KMS-11 (cell line): ENCODE results near the gene RRP8.
A peak's percentile ranks its signal among the peaks of the same experiment; 100 is the strongest.

Experiments
- H2AFZ ChIP-seq: fragments of 200-600 bp; sonication (generic); 2 replicates; pipeline ENCODE4 v1.6.1; 2016; ENCODE audit warnings: antibody characterized with exemption, mixed run types, low read depth
- H3K27ac ChIP-seq: fragments of 200-600 bp; sonication (generic); 2 replicates; pipeline ENCODE4 v1.6.1; 2016; ENCODE audit warnings: mild to moderate bottlenecking, mixed run types
- H3K27me3 ChIP-seq: fragments of 200-600 bp; sonication (generic); 2 replicates; pipeline ENCODE4 v1.6.1; 2017; ENCODE audit warnings: mild to moderate bottlenecking, low read depth, mixed run types, moderate library complexity; ENCODE audit not compliant: insufficient read depth
- H3K36me3 ChIP-seq: fragments of 200-600 bp; sonication (generic); 2 replicates; pipeline ENCODE4 v1.6.1; 2017; ENCODE audit warnings: mild to moderate bottlenecking, mixed run types; ENCODE audit not compliant: insufficient read depth
- H3K4me1 ChIP-seq: fragments of 200-600 bp; sonication (generic); 2 replicates; pipeline ENCODE4 v1.6.1; 2016; ENCODE audit warnings: mild to moderate bottlenecking, low read depth, mixed run types; ENCODE audit not compliant: poor library complexity, severe bottlenecking
- H3K4me2 ChIP-seq: fragments of 200-600 bp; sonication (generic); 2 replicates; pipeline ENCODE4 v1.7.0; 2016; ENCODE audit warnings: mild to moderate bottlenecking, mixed run types
- H3K4me3 ChIP-seq: fragments of 200-600 bp; sonication (generic); IDR thresholded peaks from 2 replicates; pipeline ENCODE4 v1.6.1; 2017; ENCODE audit warnings: low read depth, low read length, mixed read lengths; ENCODE audit not compliant: insufficient read depth
- H3K79me2 ChIP-seq: fragments of 200-600 bp; sonication (generic); 2 replicates; pipeline ENCODE4 v1.6.1; 2016; ENCODE audit warnings: low read depth, mixed run types; ENCODE audit not compliant: insufficient read depth
- H3K9ac ChIP-seq: fragments of 200-600 bp; sonication (generic); 2 replicates; pipeline ENCODE4 v1.6.1; 2016; ENCODE audit warnings: mild to moderate bottlenecking, mixed run types
- H4K20me1 ChIP-seq: fragments of 200-600 bp; sonication (generic); 2 replicates; pipeline ENCODE4 v1.6.1; 2016; ENCODE audit warnings: mild to moderate bottlenecking, mixed run types; ENCODE audit not compliant: insufficient read depth
- TF ChIP-seq, protein P1 (sequence below): fragments of 200-600 bp; sonication (generic); conservative IDR thresholded peaks from 2 replicates; pipeline ENCODE4 v1.6.1; 2017; ENCODE audit warnings: low read depth, mild to moderate bottlenecking, antibody characterized with exemption, low read length, moderate library complexity, mixed read lengths

Gene RRP8

GRCh38 chr11:6604081-6604626, 738 bp upstream of the RRP8 start:
- peak overlapping the region; percentile 56 for H3K27ac ChIP-seq
- peak overlapping the region; percentile 84 for H3K9ac ChIP-seq
- H3K27me3 ChIP-seq = no peaks in the 10 kb centered on the region
- H3K4me3 ChIP-seq = no peak overlapping the region
- peak overlapping the region; percentile 95 for H2AFZ ChIP-seq
- peaks cover 64% of the 10 kb centered on the region for H3K79me2 ChIP-seq
- peak overlapping the region; percentile 97 for H3K4me2 ChIP-seq
- TF ChIP-seq, protein P1, sequence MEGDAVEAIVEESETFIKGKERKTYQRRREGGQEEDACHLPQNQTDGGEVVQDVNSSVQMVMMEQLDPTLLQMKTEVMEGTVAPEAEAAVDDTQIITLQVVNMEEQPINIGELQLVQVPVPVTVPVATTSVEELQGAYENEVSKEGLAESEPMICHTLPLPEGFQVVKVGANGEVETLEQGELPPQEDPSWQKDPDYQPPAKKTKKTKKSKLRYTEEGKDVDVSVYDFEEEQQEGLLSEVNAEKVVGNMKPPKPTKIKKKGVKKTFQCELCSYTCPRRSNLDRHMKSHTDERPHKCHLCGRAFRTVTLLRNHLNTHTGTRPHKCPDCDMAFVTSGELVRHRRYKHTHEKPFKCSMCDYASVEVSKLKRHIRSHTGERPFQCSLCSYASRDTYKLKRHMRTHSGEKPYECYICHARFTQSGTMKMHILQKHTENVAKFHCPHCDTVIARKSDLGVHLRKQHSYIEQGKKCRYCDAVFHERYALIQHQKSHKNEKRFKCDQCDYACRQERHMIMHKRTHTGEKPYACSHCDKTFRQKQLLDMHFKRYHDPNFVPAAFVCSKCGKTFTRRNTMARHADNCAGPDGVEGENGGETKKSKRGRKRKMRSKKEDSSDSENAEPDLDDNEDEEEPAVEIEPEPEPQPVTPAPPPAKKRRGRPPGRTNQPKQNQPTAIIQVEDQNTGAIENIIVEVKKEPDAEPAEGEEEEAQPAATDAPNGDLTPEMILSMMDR = no peak
- peaks cover 51% of the 10 kb centered on the region for H3K4me1 ChIP-seq
- no peaks in the 10 kb centered on the region; the same call in 1 of the 2 replicates for H3K36me3 ChIP-seq
- H4K20me1 ChIP-seq = no peaks in the 10 kb centered on the region

GRCh38 chr11:6602096-6602940, 1.1 kb downstream of the RRP8 start:
- H3K9ac ChIP-seq = peak overlapping the region; percentile 84; the same call in 1 of the 2 replicates
- H3K27me3 ChIP-seq = no peaks in the 10 kb centered on the region
- no peaks in the 10 kb centered on the region; the same call in 1 of the 2 replicates for H3K36me3 ChIP-seq
- H3K4me1 ChIP-seq = peaks cover 36% of the 10 kb centered on the region
- H3K4me2 ChIP-seq = peak overlapping the region; percentile 82
- TF ChIP-seq, protein P1 = no peak
- peak overlapping the region; percentile 11 for H3K4me3 ChIP-seq
- H2AFZ ChIP-seq = no peak overlapping the region
- peaks cover 67% of the 10 kb centered on the region for H3K79me2 ChIP-seq
- H4K20me1 ChIP-seq = no peaks in the 10 kb centered on the region
- H3K27ac ChIP-seq = no peak overlapping the region

DNA sequence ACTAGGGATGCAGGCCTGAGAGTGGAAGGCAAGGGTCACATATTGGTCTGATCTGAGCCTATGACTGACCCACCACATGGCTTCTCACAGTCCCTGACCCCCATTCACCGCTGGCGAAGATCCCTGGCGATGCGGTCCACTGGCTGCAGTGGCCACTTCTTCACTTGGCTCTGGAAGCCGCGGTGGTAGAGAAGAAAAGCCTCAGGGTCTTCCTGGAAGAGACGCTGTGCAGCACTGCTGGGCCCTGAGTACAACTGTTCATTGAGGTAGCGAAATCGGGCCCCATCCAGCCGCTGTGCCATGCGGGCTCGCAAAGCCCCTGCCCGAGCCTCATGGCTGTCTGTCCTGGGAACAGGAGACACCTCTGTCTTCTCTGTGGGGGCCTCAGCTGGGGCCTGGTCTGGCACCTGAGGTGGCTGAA, 2.4 kb downstream of the RRP8 start:
- Histone ChIP-seq H3K27me3 (no peaks in the 10 kb centered on the region), H3K4me1 (peaks cover 23% of the 10 kb centered on the region), H3K27ac (no peak overlapping the region), H3K36me3 (no peaks in the 10 kb centered on the region; the same call in 1 of the 2 replicates), H2AFZ (no peak overlapping the region), H3K4me2 (no peak overlapping the region), H3K4me3 (no peak overlapping the region), H4K20me1 (no peaks in the 10 kb centered on the region), H3K79me2 (peaks cover 62% of the 10 kb centered on the region), H3K9ac (no peak overlapping the region)
- TF ChIP-seq, protein P1 = no peak

DNA sequence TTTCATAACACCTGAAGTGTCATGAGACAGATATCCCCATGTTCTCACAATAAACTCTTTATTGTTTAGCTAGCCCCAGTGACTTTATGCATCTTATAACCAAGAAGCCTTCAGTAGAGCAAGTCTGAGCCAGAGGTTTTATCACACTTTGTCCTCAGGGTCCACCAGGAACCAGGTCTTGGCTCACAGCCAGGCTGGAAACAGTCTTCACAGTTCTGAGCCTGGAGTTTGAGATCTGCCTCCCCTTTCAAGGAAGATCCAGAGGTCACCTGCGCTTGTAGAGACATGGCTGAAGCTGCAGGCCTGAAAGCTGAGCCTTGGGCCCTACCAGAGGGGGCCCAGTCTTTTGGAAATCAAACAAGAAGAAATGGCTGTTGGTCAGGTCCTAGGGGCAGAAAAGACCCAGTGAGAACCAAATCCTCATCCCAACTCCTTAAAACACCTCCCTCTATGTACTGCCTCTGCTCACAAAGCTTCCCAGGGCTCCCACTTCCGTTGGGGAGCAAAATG, 3.5 kb downstream of the RRP8 start:
- H3K79me2 ChIP-seq = peaks cover 50% of the 10 kb centered on the region
- TF ChIP-seq, protein P1 = no peak
- no peak overlapping the region for H3K9ac ChIP-seq
- no peaks in the 10 kb centered on the region for H4K20me1 ChIP-seq
- H3K36me3 ChIP-seq = no peaks in the 10 kb centered on the region; the same call in 1 of the 2 replicates
- no peak overlapping the region for H2AFZ ChIP-seq
- no peaks in the 10 kb centered on the region for H3K27me3 ChIP-seq
- H3K4me1 ChIP-seq = peaks cover 12% of the 10 kb centered on the region
- H3K4me2 ChIP-seq = no peak overlapping the region
- H3K4me3 ChIP-seq = no peak overlapping the region
- H3K27ac ChIP-seq = no peak overlapping the region
